ENCODE data around the gene TUBA4B. TPM values are rescaled to one million over a fixed set of nuclear protein-coding genes. Genes with fewer than 3 reads are reported as not detected.

Gene TUBA4B
- total RNA-seq, 1 experiment from 2014 or later: not detected

DNA sequence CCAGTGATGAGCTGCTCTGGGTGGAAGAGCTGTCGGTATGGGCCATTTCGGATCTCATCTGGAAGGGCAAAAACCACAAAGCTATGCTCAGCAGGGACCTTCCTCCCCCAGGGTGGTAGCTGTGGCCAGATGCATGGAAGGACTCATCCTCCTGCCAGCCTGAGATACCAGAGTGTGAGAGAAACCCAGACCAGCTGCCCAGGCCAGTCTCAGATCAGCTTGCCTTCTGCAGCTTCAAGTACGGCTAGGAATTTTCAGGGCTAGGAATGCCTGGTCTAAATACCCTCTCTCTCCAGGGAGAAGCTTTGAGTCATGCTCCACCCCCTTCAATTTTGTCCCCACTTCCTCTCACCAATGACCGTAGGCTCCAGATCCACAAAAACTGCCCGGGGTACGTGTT is 1.4 kb upstream of the TUBA4B start:
- no peak overlapping the region for H2BK12ac ChIP-seq (ENCODE audit: insufficient read length, low read depth, low read length)
- H3K79me1 ChIP-seq (ENCODE audit: insufficient read depth, low read depth, low read length, poor library complexity, severe bottlenecking): no peaks in the 10 kb centered on the region
- TF ChIP-seq, protein P1, sequence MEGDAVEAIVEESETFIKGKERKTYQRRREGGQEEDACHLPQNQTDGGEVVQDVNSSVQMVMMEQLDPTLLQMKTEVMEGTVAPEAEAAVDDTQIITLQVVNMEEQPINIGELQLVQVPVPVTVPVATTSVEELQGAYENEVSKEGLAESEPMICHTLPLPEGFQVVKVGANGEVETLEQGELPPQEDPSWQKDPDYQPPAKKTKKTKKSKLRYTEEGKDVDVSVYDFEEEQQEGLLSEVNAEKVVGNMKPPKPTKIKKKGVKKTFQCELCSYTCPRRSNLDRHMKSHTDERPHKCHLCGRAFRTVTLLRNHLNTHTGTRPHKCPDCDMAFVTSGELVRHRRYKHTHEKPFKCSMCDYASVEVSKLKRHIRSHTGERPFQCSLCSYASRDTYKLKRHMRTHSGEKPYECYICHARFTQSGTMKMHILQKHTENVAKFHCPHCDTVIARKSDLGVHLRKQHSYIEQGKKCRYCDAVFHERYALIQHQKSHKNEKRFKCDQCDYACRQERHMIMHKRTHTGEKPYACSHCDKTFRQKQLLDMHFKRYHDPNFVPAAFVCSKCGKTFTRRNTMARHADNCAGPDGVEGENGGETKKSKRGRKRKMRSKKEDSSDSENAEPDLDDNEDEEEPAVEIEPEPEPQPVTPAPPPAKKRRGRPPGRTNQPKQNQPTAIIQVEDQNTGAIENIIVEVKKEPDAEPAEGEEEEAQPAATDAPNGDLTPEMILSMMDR (conservative IDR thresholded peaks at IDR 0.05): no peak
- Mint-ChIP-seq H3K27me3 (ENCODE audit: low read depth) (peaks cover 58% of the 10 kb centered on the region), H3K4me3 (peak overlapping the region in 1 of 2 experiments; percentile 67; a peak in 3 of 5 replicates), H3K4me1 (peaks cover 28 to 40% of the 10 kb centered on the region in 2 experiments), H3K9me3 (peaks cover 0 to 2% of the 10 kb centered on the region in 2 experiments; a peak in 3 of 5 replicates), H3K27ac (no peak overlapping the region), H3K36me3 (ENCODE audit: insufficient read depth in 1 of 3, low read depth in 3 of 3) (peaks cover 9 to 24% (median 23%) of the 10 kb centered on the region in 3 experiments; a peak in 6 of 7 replicates)
- no peak overlapping the region for H2BK120ac ChIP-seq (ENCODE audit: low read depth, low read length, poor library complexity, severe bottlenecking)
- no peak overlapping the region for H3K56ac ChIP-seq (ENCODE audit: insufficient read length, low read depth, low read length)
- no peak overlapping the region for H4K5ac ChIP-seq (ENCODE audit: insufficient read length, low read depth, low read length)
- H2BK5ac ChIP-seq (ENCODE audit: insufficient read length, low read length): no peak overlapping the region
- H2AK5ac ChIP-seq (ENCODE audit: insufficient read length, low read length): no peak overlapping the region
- no peak overlapping the region for H3K18ac ChIP-seq (ENCODE audit: insufficient read length, low read depth, low read length)
- no peaks in the 10 kb centered on the region for H3K79me2 ChIP-seq (ENCODE audit: insufficient read depth, low read length)
- H3K9me3 ChIP-seq (ENCODE audit: control insufficient read depth, low read depth, low read length): no peaks in the 10 kb centered on the region
- no peak overlapping the region for H3K4me2 ChIP-seq (ENCODE audit: insufficient read depth, insufficient read length, low read length)
- peaks cover 22% of the 10 kb centered on the region for H3K23me2 ChIP-seq (ENCODE audit: insufficient read length, low read depth, low read length, poor library complexity, severe bottlenecking)
- no peak overlapping the region for H3K9ac ChIP-seq (ENCODE audit: extremely low read depth, insufficient read length, low read length)
- H2AFZ ChIP-seq (ENCODE audit: low read length): no peak overlapping the region
- no peak overlapping the region for H4K91ac ChIP-seq (ENCODE audit: insufficient read length, low read depth, low read length)
- no peak overlapping the region for H3T11ph ChIP-seq (ENCODE audit: low read length)
- no CpG with 5 or more reads among the region's 6 CpGs for WGBS (ENCODE audit: extremely low coverage, insufficient read length, low lambda C conversion rate)
- H3K14ac ChIP-seq (ENCODE audit: insufficient read depth, low read length): no peak overlapping the region; the same call in 1 of the 2 replicates
- H2BK15ac ChIP-seq (ENCODE audit: low read depth, low read length): no peak overlapping the region
- no peak overlapping the region for H4K8ac ChIP-seq (replicated peaks; ENCODE audit: insufficient read length, low read depth, low read length)
- H3K4ac ChIP-seq (ENCODE audit: low read depth, low read length): no peak overlapping the region
- no peaks in the 10 kb centered on the region for H4K20me1 ChIP-seq (ENCODE audit: control insufficient read depth, insufficient read depth, insufficient read length)
- H3K27me3 ChIP-seq (ENCODE audit: insufficient read depth, low read length): peaks cover 21% of the 10 kb centered on the region
- no peak overlapping the region for H3K23ac ChIP-seq (ENCODE audit: insufficient read length, low read depth, low read length)
- no peak for DNase-seq
- H3K27ac ChIP-seq (ENCODE audit: insufficient read length, low read depth, low read length): no peak overlapping the region
- peaks cover 3% of the 10 kb centered on the region; the same call in 1 of the 2 replicates for H3K4me1 ChIP-seq (ENCODE audit: insufficient read depth, low read length)
- no peak overlapping the region for H2BK20ac ChIP-seq (ENCODE audit: low read depth, low read length, poor library complexity, severe bottlenecking)
